Stomach smooth muscle (tissue), 2 donors: ENCODE results near the gene APOLD1.
"Not testable (repeated sequence)": the region's sequence is repeated elsewhere in the genome, so short reads cannot be mapped to it uniquely, and the experiment has no call there.

Experiments used
- H3K27ac ChIP-seq: one replicate; pipeline ENCODE4 v1.7.0; 2013; ENCODE audit warnings: mild to moderate bottlenecking, low read length, inconsistent platforms
- H3K27me3 ChIP-seq, 2 donors: one replicate each; pipeline ENCODE4 v1.7.0; 2013; ENCODE audit warnings: low read length in 2 of 2; ENCODE audit not compliant: insufficient read depth in 2 of 2, control insufficient read depth in 1 of 2
- H3K36me3 ChIP-seq, 2 donors: one replicate each; pipeline ENCODE4 v1.7.0; 2013; ENCODE audit warnings: low read length in 2 of 2; ENCODE audit not compliant: control insufficient read depth in 2 of 2, insufficient read depth in 2 of 2
- H3K4me1 ChIP-seq: one replicate; pipeline ENCODE4 v1.7.0; 2013; ENCODE audit warnings: low read length; ENCODE audit not compliant: control insufficient read depth, insufficient read depth
- H3K4me3 ChIP-seq, 2 donors: one replicate each; pipeline ENCODE4 v1.7.0; 2013; ENCODE audit warnings: low read length in 2 of 2
- H3K9ac ChIP-seq, 2 donors: one replicate each; pipeline ENCODE4 v1.7.0; 2013; ENCODE audit warnings: low read length in 2 of 2, mild to moderate bottlenecking in 1 of 2
- H3K9me3 ChIP-seq, 2 donors: one replicate each; pipeline ENCODE4 v1.7.0; 2013; ENCODE audit warnings: low read length in 2 of 2; ENCODE audit not compliant: control insufficient read depth in 2 of 2
- donor health status: healthy.
- donor health status: Pancreatic carcinoma.

Gene APOLD1

DNA sequence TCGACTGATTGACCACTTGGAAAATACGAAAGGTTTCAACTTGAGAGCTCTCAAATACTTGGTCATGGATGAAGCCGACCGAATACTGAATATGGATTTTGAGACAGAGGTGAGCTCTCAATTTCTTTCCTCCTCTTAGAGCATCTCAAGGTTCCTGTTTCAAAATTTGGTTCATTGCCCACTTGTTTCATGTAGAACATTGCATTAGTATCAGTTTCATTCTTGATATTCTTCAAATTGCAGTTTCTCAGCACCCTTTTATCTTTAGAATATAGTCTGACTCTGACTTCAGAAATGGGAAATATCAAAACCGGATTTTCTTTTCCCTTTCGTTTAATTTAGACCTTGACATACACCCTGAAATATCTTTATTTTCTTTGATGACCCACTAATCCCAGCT is 36.5 kb downstream of the APOLD1 start:
- Histone ChIP-seq H3K27ac (no peak overlapping the region), H3K4me3 (no peak overlapping the region), H3K36me3 (peaks cover 46 to 49% of the 10 kb centered on the region in 2 donors), H3K9ac (no peak overlapping the region), H3K9me3 (no peaks in the 10 kb centered on the region), H3K27me3 (no peaks in the 10 kb centered on the region), H3K4me1 (no peaks in the 10 kb centered on the region)

DNA sequence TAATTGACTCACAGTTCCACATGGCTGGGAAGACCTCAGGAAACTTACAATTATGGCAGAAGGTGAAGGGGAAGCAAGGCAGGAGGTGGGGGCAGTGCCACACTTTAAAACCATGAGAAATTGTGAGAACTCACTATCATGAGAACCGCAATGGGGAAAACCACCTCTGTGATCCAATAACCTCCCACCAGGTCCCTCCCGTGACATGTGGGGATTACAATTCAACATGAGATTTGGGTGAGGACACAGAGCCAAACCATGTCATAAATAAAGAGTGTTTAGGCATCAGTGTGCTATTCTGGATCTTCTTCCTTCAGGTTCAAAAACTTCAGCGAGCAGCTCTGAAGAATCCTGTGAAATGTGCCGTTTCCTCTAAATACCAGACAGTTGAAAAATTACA is 37.4 kb downstream of the APOLD1 start:
- Histone ChIP-seq H3K27ac (no peak overlapping the region), H3K4me3 (no peak overlapping the region), H3K4me1 (no peaks in the 10 kb centered on the region), H3K36me3 (peaks cover 53 to 54% of the 10 kb centered on the region in 2 donors), H3K9me3 (no peaks in the 10 kb centered on the region), H3K27me3 (no peaks in the 10 kb centered on the region), H3K9ac (no peak overlapping the region)

DNA sequence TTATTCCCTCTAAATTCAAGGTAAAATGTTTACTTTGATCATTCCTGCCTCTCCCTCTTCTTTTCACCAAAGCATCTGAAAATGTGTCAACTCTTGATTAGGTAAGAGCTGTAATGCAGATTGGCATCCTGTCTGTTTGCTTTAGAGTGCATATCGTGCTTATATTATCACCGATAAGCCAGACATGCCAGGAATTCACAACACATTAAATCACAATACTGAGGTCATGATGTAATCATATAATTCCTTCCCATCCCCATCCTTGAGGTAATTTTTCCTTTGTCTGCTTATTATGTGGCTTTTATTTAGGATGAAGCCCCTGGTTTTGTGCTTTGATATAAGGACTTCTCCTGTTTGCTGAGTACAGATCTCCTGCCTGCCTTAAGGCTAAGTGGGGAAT is 37.8 kb downstream of the APOLD1 start:
- Histone ChIP-seq H3K27me3 (no peaks in the 10 kb centered on the region), H3K36me3 (peaks cover 54% of the 10 kb centered on the region in 2 donors), H3K27ac (no peak overlapping the region), H3K4me3 (no peak overlapping the region), H3K4me1 (no peaks in the 10 kb centered on the region), H3K9ac (no peak overlapping the region), H3K9me3 (no peaks in the 10 kb centered on the region)

DNA sequence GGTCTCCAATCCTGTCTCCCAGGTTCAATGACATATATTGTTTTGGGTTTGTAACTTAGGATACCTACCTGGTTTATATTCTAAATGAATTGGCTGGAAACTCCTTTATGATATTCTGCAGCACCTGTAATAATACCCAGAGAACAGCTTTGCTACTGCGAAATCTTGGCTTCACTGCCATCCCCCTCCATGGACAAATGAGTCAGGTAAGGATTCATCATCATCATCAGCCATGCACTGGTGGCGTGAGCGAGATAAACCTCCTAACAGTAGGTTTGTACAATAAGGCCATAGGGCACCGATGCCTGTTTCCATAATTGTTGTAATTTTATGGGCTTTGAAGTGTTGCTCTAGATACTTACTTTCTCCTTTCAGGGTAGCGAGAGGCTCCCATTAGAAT is 38.4 kb downstream of the APOLD1 start:
- H3K36me3 ChIP-seq = peaks cover 54 to 58% of the 10 kb centered on the region in 2 donors

DNA sequence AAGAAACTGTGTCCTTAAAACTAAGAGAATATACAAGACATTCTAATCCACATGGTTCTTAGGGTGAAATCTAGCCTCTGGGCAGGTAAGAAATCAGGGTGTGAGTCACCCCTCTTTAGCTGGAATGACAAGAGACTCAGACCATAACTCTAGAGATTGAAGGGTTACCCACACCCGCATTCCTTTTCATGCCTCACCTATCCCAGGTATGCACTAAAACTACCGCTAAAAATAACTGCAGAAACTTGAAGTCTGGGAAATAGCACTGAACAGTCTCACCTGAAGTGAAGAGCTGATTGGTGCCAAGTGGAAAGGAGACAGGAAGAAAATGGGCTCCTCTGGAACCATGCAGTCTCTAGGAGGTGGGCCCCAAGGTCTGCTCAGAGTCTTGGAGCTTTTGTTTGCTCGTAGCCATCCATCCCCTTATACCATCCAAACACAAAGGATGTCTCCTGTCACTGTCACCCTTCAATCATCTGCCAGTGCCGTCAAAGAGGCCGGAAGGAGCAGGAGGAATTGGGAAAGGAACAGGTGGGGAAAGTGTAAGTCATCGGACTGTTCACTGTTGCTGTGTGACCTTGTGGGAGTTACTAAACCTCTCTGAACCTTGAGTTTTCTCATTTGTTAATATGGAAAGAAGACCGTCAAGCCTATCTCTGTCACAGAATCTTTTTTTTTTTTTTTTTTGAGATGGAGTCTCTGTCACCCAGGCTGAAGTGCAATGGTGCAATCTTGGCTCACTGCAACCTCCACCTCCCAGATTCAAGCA is 50.1 kb downstream of the APOLD1 start:
- peaks cover 19 to 22% of the 10 kb centered on the region in 2 donors for H3K36me3 ChIP-seq
- no peaks in the 10 kb centered on the region for H3K9me3 ChIP-seq
- no peak overlapping the region for H3K27ac ChIP-seq
- no peaks in the 10 kb centered on the region for H3K4me1 ChIP-seq
- no peaks in the 10 kb centered on the region for H3K27me3 ChIP-seq
- no peak overlapping the region for H3K9ac ChIP-seq
- H3K4me3 ChIP-seq = no peak overlapping the region

More for the DNA sequence above, 38.4 kb downstream of the APOLD1 start:
- no peaks in the 10 kb centered on the region for H3K27me3 ChIP-seq
- H3K4me1 ChIP-seq = no peaks in the 10 kb centered on the region
- H3K9me3 ChIP-seq = no peaks in the 10 kb centered on the region
- H3K9ac ChIP-seq = no peak overlapping the region
- no peak overlapping the region for H3K4me3 ChIP-seq
- H3K27ac ChIP-seq = no peak overlapping the region

DNA sequence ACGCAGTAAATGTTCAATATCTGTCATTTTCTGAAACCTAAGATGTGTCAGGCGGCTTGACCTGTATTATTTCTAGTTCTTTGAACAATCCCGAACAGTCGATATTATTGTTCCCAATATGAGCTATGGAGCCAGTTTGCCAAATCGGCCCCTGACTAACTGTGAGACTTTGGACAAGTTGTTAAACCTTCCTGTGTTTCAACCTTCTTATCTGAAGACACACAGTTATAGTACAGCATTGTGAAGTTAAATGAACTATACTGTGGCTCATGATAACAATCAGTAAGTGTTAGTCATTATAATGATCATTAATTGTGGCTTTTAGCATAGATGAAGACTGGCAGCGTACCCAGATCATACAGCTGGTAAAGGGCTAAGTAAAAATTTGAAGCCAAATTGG is 51.1 kb downstream of the APOLD1 start:
- no peaks in the 10 kb centered on the region for H3K9me3 ChIP-seq
- H3K36me3 ChIP-seq = peaks cover 17% of the 10 kb centered on the region in 2 donors
- H3K27ac ChIP-seq = no peak overlapping the region
- no peak overlapping the region for H3K9ac ChIP-seq
- no peaks in the 10 kb centered on the region for H3K4me1 ChIP-seq
- no peaks in the 10 kb centered on the region for H3K27me3 ChIP-seq
- H3K4me3 ChIP-seq = no peak overlapping the region

DNA sequence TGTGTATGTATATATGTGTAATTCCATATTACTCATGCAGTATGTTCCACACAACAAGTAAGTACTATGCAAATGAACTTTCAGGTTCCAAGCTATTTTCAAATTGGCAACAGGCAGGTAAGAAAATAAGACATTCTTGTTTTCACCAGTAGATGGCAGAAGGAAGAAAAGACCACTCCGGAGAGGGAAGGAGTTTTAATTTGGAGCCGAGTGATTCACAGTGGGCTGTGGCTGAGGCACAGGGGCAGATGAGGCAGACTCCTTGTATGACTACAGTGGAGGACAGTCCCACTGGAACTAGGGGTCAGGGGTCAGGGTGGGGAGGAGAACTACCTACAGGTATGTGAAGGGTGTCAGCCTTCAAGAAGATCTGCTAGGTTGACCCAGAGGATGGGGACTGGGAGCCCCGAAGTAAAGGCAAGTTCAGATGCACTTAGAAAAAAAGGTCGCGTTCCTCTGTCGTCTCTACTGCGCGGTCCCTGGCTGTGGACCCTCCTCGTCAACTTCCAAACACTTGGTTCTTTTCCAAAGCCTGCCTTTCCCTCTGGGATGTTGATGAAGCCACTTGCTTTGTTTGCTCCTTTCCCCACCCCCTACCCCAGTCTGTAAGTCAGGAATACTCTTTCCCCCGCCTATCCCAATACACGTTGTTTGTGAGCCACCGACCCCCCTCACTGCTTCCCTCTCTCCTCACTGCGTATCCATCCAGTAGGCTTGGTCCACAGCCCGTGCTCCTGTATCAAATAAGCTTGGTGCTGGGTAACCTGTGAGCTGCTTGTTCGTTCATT is 51.8 kb downstream of the APOLD1 start:
- no peak overlapping the region for H3K9ac ChIP-seq
- H3K27me3 ChIP-seq = no peaks in the 10 kb centered on the region
- H3K9me3 ChIP-seq = no peaks in the 10 kb centered on the region
- H3K4me1 ChIP-seq = no peaks in the 10 kb centered on the region
- peaks cover 14 to 15% of the 10 kb centered on the region in 2 donors for H3K36me3 ChIP-seq
- H3K4me3 ChIP-seq = no peak overlapping the region
- no peak overlapping the region for H3K27ac ChIP-seq

DNA sequence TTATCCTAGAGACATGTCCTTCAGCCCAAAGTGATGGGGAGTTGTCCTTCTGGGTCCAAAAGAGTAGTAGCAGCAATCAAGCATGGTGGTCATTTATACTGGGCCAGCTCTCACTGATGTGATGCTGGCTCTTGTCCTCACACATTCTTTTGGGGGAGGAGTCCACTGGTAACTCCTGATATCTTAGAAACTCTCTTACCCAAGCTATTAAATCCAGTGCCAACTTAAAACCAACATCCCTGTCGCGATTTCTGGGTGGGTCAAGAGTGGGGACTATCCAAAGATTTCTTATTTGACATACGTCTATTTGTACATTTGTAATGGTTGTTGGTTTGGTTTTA is 52.3 kb downstream of the APOLD1 start:
- Histone ChIP-seq H3K36me3 (peaks cover 10 to 11% of the 10 kb centered on the region in 2 donors), H3K9me3 (no peaks in the 10 kb centered on the region), H3K4me3 (no peak overlapping the region), H3K4me1 (no peaks in the 10 kb centered on the region), H3K27ac (no peak overlapping the region), H3K9ac (no peak overlapping the region), H3K27me3 (no peaks in the 10 kb centered on the region)

DNA sequence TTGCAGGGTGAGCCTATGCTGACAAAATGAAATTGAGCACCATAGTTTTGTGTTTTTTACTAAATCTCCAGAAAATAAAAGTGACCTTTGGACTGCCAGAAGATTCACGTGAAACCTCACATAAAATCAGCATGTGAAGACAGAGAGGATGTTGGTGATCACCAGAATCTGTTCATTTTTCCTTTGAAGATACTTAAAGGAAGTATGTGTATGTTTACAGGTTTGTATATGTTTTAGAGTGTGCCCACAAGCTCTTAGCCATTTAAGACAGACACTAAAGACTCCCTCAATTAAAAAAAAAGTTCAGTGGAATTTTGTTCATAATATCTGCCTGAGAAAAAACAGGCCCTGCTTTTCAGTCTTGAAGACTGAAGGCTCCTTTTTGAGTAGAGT is 53.5 kb downstream of the APOLD1 start:
- Histone ChIP-seq H3K9ac (no peak overlapping the region), H3K27ac (no peak overlapping the region), H3K4me1 (no peaks in the 10 kb centered on the region), H3K9me3 (no peaks in the 10 kb centered on the region), H3K27me3 (no peaks in the 10 kb centered on the region), H3K4me3 (no peak overlapping the region), H3K36me3 (no peaks in the 10 kb centered on the region)

DNA sequence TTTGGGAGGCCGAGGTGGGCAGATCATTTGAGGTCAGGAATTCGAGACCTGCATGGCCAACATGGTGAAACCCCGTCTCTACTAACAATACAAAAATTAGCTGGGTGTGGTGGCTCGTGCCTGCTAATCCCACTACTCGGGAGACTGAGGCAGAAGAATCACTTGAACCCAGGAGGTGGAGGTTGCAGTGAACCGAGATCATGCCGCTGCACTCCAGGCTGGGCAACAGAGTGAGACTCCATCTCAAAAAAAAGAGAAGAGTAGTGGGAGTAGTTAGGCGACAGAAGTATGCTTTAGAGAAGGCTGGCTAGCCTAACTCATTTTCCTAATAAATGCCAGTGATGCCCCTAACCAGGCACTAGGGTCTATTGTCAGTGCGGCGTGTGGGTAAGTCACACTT is 54.0 kb downstream of the APOLD1 start:
- not testable (repeated sequence) for H3K9ac ChIP-seq, H3K27me3 ChIP-seq, H3K27ac ChIP-seq, H3K36me3 ChIP-seq, H3K4me3 ChIP-seq, H3K9me3 ChIP-seq, H3K4me1 ChIP-seq
